Esophagus squamous epithelium (tissue), 4 donors: ENCODE data around the gene TATDN2.

Experiments used
- POLR2A ChIP-seq, 4 donors: fragments of 450-650 bp; IDR thresholded peaks; one replicate each; pipeline ENCODE4 v1.6.1; 2017; ENCODE audit warnings: antibody characterized with exemption in 4 of 4, mild to moderate bottlenecking in 4 of 4, moderate library complexity in 3 of 4
- TF ChIP-seq, protein P1 (sequence below), 6 experiments: fragments of 450-650 bp in 4 of 6; fragments of 200-600 bp in 2 of 6; sonication (generic) in 2 of 6; IDR thresholded peaks; one replicate each; pipeline ENCODE4 v1.5.1; 2016 to 2019; ENCODE audit warnings: antibody characterized with exemption in 6 of 6, mild to moderate bottlenecking in 4 of 6, moderate library complexity in 4 of 6

- no peak for TF ChIP-seq POLR2A (IDR thresholded peaks at IDR 0.05)
- TF ChIP-seq, protein P1, sequence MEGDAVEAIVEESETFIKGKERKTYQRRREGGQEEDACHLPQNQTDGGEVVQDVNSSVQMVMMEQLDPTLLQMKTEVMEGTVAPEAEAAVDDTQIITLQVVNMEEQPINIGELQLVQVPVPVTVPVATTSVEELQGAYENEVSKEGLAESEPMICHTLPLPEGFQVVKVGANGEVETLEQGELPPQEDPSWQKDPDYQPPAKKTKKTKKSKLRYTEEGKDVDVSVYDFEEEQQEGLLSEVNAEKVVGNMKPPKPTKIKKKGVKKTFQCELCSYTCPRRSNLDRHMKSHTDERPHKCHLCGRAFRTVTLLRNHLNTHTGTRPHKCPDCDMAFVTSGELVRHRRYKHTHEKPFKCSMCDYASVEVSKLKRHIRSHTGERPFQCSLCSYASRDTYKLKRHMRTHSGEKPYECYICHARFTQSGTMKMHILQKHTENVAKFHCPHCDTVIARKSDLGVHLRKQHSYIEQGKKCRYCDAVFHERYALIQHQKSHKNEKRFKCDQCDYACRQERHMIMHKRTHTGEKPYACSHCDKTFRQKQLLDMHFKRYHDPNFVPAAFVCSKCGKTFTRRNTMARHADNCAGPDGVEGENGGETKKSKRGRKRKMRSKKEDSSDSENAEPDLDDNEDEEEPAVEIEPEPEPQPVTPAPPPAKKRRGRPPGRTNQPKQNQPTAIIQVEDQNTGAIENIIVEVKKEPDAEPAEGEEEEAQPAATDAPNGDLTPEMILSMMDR (IDR thresholded peaks at IDR 0.05) = no peak
Observed at GRCh38 chr3:10268930-10269329, 20.7 kb downstream of the TATDN2 start.
